Measurements from ENCODE around the gene LCN6.

LCN6 gene

DNA sequence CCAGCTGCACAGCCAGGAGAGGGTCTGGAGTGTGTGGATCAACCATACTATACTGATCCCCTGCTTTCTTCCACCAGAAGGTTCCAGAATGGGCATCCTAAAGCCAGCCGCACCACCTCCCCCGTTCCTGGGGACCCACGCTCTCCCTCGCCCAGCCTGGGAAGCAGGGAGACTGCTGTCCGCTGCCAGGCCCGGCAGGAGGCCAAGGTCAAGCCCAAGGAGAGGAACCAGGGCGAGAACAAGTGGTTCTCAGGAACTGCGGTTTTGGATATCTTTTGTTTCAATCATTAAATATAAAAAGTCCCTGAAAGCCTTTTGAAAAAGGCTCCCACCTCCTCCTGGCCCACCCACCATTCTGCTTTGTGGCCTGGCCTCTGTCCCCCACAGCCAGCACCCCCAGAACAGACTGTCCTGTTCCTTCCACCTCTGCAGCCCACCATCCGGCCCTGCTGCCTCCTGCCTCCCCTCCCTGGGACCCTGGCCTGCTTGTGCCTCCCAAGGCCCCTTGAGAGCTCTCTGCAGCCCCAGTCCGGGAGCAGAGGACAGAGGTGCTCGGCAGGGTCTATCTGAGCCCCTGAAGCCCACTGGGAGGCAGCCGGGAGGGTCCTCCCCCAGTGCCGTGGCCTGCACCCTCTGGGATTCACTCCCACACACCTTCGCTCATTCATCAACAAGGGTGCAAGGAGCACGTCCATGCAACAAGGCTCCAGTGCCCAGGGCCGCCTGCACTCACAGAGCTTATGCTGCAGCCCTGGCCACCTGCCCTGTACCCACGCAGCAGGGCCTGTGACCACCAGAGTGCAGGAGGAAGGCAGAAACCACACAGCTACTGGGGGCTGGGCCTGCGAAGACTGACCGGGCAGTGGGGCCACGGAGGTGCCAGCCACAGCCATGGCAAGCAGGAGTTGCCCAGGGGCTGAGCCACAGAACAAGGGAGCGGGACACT lies 614 bp upstream of the LCN6 start:
- Histone ChIP-seq H2AFZ (ENCODE audit: low read depth, low read length, severe bottlenecking) (no peak overlapping the region), H4K20me1 (ENCODE audit: low read depth, low read length) (no peaks in the 10 kb centered on the region), H3K36me3 (ENCODE audit: low read length) (no peaks in the 10 kb centered on the region), H3K4me2 (ENCODE audit: low read depth, low read length, poor library complexity, severe bottlenecking) (no peak overlapping the region), H3K27me3 (ENCODE audit: low read length) (no peaks in the 10 kb centered on the region), H3K9me3 (ENCODE audit: insufficient read depth, low read length) (peaks cover 9% of the 10 kb centered on the region; the same call in 1 of the 2 replicates), H3K79me2 (ENCODE audit: insufficient read depth, low read length) (no peaks in the 10 kb centered on the region), H3K9me2 (replicated peaks; ENCODE audit: insufficient read depth, low read length) (no peaks in the 10 kb centered on the region), H3K4me3 (ENCODE audit: insufficient read depth, low read length, poor library complexity, severe bottlenecking) (no peak overlapping the region), H3F3A (ENCODE audit: insufficient read depth) (no peaks in the 10 kb centered on the region), H3K27ac (ENCODE audit: low read depth, low read length) (no peak overlapping the region), H3K9ac (ENCODE audit: low read length) (no peak overlapping the region)
- no peak for TF ChIP-seq CTCF (IDR thresholded peaks at IDR 0.05; ENCODE audit: insufficient read depth, low read length, poor library complexity, severe bottlenecking)
- no peak for TF ChIP-seq EZH2phosphoT487 (conservative IDR thresholded peaks at IDR 0.05; ENCODE audit: low read length)

GRCh38 chr9:136747161-136748060 lies 914 bp downstream of the LCN6 start:
- no peak overlapping the region for H2AFZ ChIP-seq (ENCODE audit: low read depth, low read length, severe bottlenecking)
- no peaks in the 10 kb centered on the region for H3K27me3 ChIP-seq (ENCODE audit: low read length)
- no peak overlapping the region for H3K4me2 ChIP-seq (ENCODE audit: low read depth, low read length, poor library complexity, severe bottlenecking)
- H4K20me1 ChIP-seq (ENCODE audit: low read depth, low read length), result no peaks in the 10 kb centered on the region
- no peaks in the 10 kb centered on the region for H3K9me2 ChIP-seq (replicated peaks; ENCODE audit: insufficient read depth, low read length)
- no peak overlapping the region for H3K4me3 ChIP-seq (ENCODE audit: insufficient read depth, low read length, poor library complexity, severe bottlenecking)
- no peaks in the 10 kb centered on the region for H3K36me3 ChIP-seq (ENCODE audit: low read length)
- no peaks in the 10 kb centered on the region for H3F3A ChIP-seq (ENCODE audit: insufficient read depth)
- TF ChIP-seq EZH2phosphoT487 (conservative IDR thresholded peaks at IDR 0.05; ENCODE audit: low read length) (no peak), CTCF (IDR thresholded peaks at IDR 0.05; ENCODE audit: insufficient read depth, low read length, poor library complexity, severe bottlenecking) (no peak)
- no peak overlapping the region for H3K9ac ChIP-seq (ENCODE audit: low read length)
- H3K9me3 ChIP-seq (ENCODE audit: insufficient read depth, low read length), result peaks cover 9% of the 10 kb centered on the region; the same call in 1 of the 2 replicates
- H3K79me2 ChIP-seq (ENCODE audit: insufficient read depth, low read length), result no peaks in the 10 kb centered on the region
- no peak overlapping the region for H3K27ac ChIP-seq (ENCODE audit: low read depth, low read length)

- peaks cover 5% of the 10 kb centered on the region; the same call in 1 of the 2 replicates for H3K9me3 ChIP-seq (ENCODE audit: insufficient read depth, low read length)
- no peak overlapping the region for H2AFZ ChIP-seq (ENCODE audit: low read depth, low read length, severe bottlenecking)
- H3K36me3 ChIP-seq (ENCODE audit: low read length), result no peaks in the 10 kb centered on the region
- no peak for TF ChIP-seq CTCF (IDR thresholded peaks at IDR 0.05; ENCODE audit: insufficient read depth, low read length, poor library complexity, severe bottlenecking)
- TF ChIP-seq EZH2phosphoT487 (conservative IDR thresholded peaks at IDR 0.05; ENCODE audit: low read length), result no peak
- H3K4me3 ChIP-seq (ENCODE audit: insufficient read depth, low read length, poor library complexity, severe bottlenecking), result no peak overlapping the region
- H3K79me2 ChIP-seq (ENCODE audit: insufficient read depth, low read length), result no peaks in the 10 kb centered on the region
- H4K20me1 ChIP-seq (ENCODE audit: low read depth, low read length), result no peaks in the 10 kb centered on the region
- H3F3A ChIP-seq (ENCODE audit: insufficient read depth), result no peaks in the 10 kb centered on the region
- H3K27ac ChIP-seq (ENCODE audit: low read depth, low read length), result no peak overlapping the region
- no peak overlapping the region for H3K9ac ChIP-seq (ENCODE audit: low read length)
- H3K4me2 ChIP-seq (ENCODE audit: low read depth, low read length, poor library complexity, severe bottlenecking), result no peak overlapping the region
- H3K9me2 ChIP-seq (replicated peaks; ENCODE audit: insufficient read depth, low read length), result no peaks in the 10 kb centered on the region
- no peaks in the 10 kb centered on the region; the same call in 1 of the 2 replicates for H3K27me3 ChIP-seq (ENCODE audit: low read length)
Measured at GRCh38 chr9:136746621-136747020, 1.7 kb downstream of the LCN6 start.

Measured in SU-DHL-6 (cell line).